ENCODE results near the gene SAMD4A.
"Not testable (repeated sequence)": the region's sequence is repeated elsewhere in the genome, so short reads cannot be mapped to it uniquely, and the experiment has no call there.

SAMD4A gene

DNA sequence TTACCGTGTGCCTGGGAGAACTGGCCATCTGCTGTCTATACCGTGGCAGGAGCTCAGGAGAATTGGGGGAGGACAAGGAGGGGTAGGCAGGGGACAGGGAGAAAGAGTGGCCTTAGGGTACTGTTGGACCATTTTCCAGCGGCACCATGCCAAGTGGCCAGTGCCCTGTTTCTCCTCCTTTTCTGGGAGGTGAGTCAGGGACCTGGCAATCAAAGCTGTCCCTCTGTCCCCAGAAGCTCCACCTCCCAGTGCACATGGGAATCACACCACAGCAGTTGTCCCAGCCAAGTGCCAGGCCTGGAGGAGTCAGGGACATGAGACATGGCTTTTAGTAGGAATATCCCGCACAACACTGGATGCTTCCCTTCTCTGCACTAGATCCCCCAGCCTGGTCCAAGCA is 217.7 kb downstream of the SAMD4A start:
- DNase-seq (ENCODE audit: low spot score): no peak

DNA sequence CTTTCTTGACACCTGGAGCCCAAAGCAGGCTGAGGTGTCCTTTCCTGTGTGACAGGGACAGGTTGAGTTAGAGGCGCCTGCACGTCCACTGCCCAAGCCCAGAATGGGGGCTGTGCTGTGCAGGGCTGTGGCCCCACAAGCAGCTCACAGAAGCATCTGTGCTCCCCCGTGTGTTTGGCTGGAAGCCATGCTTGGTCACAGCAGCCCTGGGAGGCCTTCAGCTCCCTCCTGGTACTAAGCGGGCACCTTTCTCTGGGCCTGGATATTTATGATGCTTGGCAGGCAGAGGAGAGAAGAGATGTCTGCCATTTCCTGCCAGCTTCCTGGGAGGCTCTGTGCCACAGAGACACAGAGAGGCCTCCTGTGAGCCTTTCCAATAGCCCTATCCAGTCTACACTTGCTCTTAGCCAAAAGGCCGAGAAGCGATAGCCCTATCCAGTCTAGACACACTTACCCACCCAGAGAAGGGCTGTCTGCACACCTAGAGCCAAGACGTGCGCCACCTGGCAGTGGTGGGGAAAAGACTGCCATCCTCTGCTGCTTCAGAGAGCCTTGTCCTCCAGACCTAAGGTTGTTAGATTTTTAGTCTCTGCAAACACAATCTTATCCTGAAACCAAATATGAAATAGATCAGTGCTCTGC is 218.3 kb downstream of the SAMD4A start:
- DNase-seq (ENCODE audit: low spot score): no peak

DNA sequence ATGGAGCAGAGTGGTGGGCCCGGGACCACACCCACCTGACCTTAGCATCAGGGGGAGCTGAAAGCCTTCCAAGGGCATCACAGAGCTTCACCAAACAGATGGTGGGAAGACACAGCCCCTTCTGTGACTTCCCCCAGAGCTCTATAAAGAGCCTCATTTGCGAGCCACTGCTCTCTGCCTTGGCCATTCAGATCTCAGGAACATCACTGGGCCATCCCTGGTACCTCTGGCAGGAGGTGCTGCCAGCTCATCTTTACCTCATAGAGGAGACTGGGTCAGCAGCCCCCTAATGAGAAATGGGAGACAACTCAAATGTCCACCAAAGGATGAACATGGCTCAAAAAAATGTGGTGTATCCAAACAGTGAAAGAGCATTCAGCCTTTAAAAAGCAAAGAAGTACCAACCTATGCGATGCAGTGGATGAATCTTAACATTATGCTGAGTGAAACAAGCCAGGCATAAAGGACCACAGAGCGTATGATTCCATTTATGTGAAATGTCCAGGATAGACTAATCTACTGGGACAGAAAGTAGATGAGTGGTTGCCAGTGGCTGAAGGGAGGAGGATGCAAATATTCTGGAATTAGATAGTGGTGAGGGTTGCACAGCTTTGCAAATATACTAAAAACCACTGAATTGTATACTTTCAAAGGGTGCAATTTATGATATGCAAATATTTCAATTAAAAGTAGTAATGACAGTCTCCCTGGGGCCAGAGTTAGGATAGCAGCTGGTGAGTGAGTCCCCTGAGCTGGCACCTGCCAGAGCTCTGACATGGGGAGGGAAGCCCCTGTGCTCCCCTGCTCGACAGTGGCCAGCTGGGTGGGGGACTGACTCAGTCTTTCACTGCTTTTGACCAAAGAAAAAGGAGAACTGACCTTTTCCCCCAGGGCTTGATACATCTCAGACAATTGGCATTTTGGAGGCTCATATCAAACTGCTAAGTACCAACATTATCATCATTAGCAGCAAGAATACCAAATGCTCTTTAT is 219.1 kb downstream of the SAMD4A start:
- no peak for DNase-seq (ENCODE audit: low spot score)

DNA sequence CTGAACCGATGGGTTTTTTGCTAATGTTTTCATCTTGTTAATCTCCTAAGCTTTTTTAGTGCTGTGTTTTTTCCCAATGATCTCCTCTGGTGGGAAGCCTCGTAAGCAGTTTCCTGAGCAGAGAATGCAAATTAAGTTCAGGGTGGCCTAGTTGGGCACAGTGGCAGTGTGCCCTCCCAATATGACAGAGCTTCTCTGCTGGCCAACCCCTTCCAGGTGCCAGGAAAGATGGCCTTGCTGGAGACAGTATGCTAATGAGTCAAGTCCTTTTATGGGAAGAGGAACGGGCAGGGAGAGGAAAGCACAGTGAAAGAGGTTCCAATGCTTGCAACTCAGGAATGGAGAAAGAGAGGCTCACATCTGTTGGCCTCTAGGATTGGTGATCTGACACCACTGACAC is 219.9 kb downstream of the SAMD4A start:
- no peak for DNase-seq (ENCODE audit: low spot score)

DNA sequence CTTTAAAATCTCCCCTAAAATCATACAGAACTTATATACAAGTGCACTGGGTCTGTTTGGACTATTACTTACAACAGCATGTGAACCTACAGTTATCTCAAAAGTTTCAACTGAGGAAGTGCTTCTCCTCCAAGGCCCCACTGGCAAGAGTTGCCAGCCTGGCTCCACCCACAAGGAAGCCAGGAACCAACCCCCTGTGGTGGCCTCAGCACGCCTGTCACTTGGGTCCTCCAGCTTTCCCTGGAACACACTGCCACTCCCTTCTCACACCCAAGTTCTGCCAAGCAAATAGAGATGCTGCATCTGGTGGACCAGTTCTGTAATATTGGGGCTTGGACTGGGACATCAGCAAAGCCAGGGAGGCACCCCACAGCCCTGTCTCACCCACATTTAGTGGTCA is 220.3 kb downstream of the SAMD4A start:
- DNase-seq (ENCODE audit: low spot score): no peak

DNA sequence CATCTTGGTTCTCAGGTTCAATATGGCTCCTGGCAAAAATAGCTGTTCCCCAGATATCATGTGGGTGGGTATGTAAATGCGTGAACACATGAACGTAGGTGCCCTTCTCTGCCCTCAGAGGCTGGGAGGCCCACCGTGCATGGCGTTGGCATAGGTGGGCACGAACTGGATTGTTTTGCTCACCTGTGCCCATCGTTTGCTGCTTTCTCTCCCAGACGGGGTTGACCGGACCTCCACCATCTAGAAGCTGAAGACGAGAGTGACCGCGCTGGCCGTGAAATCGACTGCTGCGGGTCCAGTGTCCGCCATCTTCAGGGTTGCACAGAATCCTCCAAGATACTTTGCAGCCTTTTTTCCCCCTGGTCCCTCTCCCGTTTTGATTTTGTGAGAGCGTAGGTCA is 221.8 kb downstream of the SAMD4A start:
- no peak for DNase-seq (ENCODE audit: low spot score)

DNA sequence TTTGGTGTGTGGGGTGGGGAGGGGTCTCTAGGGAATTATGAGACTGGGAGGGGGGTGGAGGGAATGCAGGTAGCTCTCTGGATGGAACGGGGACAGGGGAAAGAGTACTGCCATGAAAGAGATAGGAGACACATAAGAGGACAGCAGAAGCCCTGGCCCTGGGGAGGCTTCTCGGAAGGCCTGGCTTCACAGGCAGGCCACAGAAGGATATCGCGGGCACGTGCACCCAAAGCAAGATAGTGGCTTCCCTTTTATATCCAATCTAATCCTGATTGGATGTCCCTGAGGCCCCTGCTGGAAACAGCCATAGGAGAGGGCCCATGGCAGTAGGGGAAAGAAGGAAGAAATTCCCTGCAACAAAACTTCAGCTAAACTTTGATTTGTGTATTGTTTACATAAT is 222.2 kb downstream of the SAMD4A start:
- no peak for DNase-seq (ENCODE audit: low spot score)

DNA sequence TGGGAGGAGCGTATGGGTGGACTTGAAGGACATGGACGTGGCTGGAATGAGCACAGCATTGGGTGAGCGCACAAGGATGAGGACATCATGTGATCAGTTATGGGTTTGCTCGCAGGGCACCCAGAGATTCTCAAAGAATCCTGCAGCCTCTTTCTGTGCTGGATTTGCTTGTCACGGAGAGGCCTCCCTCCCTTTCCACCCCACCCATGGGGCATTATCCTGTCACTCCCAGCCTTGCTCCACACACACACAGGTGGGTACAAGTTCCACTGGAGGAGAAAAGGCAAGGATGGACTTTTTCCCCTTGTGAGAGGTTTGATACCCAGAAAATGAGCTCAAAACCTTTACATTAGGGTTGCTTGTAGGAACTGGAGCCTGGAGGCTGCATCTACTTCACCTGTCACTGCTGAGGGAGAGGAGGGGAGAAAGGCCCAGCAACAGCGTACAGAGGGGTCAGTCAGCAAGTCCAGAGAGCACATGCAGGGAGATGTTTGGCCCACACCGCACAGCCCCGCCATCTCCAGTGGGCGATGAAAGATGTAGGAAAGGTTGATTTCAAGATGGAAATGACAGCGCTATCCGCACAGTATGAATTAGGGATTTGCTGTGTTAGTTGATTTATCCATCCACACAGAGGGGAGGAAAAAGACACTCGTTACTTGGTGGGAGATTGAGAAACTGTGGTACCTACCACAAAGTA is 223.0 kb downstream of the SAMD4A start:
- no peak for DNase-seq (ENCODE audit: low spot score)

DNA sequence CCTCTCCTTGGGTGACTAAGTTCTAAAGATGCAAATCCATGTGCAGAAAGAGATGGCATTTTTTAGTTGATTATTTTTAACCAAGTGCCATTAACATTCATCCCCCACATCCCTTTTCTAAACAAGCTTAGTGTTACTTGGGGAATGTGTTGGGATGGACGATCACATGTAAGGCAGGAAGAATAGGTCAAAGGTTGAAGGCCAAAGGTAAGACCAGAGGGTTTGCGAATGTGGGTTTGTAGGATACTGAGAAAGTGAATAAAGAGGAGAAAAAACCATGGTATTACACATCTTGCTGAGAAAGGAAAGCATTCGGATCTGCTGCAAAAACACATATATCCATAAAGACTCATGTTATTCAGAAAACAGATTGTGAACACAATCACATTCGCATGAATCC is 224.1 kb downstream of the SAMD4A start:
- no peak for DNase-seq (ENCODE audit: low spot score)

DNA sequence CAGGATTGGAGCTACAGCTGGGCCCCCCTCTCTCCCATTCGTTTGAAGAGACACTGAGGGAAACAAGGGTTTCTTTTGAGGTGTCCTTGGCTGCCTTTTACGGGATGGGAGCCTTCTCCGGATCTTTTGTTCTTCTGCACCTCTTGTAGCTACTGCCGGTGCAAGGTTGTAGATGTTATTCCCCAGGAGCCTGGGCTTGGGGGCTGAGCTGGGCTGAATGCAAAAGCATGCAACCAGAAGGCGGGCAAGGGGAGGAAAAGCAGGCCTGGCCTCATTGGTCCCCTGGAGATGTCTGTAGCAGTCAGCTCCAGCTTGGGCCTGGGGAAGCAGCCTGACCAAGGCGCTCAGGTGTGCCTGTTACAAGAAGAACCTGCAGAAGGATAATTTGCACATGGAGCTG is 225.4 kb downstream of the SAMD4A start:
- no peak for DNase-seq (ENCODE audit: low spot score)

DNA sequence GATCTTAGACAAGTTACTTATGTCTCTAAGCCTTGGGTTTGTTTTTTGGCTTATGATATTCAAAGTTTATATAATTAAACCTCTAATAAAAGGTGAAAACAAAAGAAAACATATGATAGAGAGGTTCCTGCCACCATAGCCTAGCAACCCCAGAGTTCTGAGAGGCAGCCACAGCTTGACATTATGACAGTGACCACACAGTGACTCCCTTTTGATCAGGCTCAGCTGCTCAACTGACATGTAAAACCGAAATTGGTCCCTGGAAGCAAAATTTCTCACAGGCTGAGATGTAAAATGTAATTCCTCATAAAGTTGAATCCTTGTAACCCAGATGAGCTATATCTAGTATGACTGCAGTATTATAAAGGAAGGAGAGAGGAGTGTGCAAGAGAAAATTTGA is 227.2 kb downstream of the SAMD4A start:
- DNase-seq (ENCODE audit: low spot score): no peak

DNA sequence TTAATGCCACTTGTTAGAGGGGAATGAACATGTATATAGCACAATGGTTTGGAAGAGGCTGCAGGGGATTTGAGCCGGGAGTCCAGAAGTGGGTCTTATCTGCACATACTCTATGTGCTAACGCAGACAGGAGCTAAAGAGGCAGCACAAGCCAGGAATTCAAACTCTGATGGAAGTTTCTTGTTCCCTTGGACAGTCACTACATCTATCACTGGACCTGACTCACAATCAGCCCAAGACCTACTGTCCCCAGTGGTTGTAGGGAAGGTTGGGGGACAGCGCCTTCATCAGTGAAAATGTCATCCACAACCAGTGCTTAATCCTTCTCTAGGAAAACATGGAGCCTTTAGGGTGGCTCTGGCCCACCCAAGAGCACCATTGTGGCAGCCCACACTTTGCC is 227.9 kb downstream of the SAMD4A start:
- no peak for DNase-seq (ENCODE audit: low spot score)

DNA sequence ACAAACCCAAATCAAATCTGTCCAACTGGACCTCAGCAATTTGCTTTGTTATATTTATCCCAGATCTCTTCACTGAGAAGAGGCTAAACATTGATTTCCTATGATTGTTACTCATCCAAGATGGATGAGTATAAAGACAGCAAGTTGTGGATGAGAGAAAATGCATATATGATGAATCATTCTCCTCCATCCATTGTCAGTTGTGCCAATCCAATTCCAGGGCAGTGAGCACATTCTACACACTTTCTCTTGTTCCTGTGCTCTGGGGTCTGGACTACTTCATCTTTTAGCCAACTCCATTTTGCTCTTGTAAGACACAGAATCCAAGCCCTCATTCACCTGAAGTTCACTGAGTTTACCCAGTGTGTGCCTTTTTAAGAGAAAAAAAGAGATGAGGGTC is 230.0 kb downstream of the SAMD4A start:
- no peak for DNase-seq (ENCODE audit: low spot score)

DNA sequence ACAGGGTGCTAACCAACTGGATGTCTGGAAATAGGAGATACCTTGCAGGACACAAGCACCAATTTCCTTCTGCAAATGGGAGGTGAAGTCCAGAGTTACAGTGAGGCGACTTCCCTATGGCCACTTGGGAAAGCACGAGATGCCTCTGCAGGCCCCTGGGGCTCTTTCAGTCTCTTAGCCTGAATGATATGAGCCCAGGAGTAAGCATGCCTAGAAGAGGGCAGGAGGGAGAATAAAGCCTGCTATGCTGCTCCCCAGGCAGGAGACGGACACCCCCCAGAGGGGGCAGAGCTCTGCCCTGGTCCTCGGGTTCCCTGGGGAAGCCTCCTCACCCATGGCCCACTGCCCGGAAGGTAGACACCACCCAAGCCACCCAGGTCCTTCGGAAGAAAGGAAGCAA is 230.6 kb downstream of the SAMD4A start:
- no peak for DNase-seq (ENCODE audit: low spot score)

DNA sequence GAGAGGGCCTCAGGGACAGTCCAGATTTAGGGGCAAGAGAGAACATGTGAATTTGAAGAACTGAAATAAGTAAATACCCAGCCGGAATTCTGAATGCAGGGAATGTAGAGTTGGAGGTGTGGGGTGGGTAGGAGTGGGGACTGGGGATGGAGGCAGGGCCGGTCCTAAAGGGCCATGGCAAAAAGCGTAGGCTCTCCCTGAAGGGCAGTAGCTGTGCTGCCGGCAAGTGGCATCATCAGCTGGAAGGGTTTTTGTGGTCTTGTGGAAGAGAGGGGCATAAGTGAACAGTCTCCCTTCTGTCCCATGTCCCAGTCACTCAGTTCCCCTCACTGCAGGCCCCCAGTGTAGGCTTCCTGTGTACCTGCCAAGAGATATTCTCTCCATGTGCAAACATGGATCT is 231.1 kb downstream of the SAMD4A start:
- no peak for DNase-seq (ENCODE audit: low spot score)

DNA sequence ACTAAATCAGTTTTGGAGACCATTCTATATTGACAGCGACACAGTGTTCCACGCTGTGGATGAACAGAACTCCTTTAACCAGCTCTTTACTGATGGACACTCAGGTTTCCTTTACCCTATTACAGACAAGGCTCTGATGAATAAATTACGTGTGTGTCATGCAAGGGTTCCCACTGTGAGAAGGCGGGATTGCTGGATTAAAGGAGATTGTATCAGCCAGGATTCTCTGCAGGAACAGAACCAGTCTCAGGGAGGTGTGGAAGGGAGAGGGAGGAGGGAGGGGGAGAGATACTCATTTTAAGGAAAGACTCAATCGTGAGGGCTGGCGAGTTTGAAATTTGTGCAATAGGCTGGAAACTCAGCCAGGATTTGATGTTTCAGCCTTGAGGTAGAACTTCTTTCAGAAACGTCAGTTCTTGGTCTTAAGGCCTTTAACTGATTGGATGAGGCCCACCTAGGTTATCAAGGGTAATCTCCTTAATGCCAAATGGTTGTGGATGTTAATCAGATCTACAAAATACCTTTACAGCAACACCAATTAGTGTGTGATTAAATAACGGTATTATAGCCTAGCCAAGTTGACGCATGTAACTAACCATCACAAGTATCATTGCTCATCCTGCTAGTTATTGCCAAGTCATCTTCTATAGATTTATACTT is 231.7 kb downstream of the SAMD4A start:
- DNase-seq (ENCODE audit: low spot score): no peak

DNA sequence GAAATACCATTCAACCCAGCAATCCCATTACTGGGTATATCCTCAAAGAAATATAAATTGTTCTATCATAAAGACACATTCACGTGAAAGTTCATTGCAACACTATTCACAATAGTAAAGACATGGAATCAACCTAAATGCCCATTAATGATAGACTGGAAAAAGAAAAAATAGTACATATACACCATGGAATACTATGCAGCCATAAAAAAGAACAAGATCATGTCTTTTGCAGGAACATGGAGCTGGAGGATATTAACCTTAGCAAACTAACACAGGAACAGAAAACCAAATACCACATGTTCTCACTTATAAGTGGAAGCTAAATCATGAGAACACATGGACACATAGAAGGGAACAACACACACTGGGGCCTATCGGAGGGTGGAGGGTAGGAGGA is 234.6 kb downstream of the SAMD4A start:
- DNase-seq (ENCODE audit: low spot score): not testable (repeated sequence)

DNA sequence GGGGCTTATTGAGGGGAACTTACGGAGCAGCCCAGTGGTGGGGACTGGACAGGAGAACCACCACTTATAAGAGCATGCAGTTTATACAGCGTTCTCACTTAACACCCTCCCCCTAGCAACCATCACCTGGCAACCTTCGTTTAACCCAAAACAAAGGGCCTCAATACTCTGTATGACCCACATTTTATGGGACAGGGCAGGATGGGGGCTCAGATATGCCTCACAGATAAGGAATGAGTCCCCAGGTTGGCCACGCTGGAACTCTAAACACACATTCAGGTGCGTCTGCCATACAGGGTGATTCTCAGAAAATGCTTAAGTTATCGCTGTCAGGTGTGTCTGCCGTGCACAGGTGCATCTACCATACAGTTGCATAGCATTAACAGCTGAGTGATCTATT is 236.5 kb downstream of the SAMD4A start:
- no peak for DNase-seq (ENCODE audit: low spot score)

DNA sequence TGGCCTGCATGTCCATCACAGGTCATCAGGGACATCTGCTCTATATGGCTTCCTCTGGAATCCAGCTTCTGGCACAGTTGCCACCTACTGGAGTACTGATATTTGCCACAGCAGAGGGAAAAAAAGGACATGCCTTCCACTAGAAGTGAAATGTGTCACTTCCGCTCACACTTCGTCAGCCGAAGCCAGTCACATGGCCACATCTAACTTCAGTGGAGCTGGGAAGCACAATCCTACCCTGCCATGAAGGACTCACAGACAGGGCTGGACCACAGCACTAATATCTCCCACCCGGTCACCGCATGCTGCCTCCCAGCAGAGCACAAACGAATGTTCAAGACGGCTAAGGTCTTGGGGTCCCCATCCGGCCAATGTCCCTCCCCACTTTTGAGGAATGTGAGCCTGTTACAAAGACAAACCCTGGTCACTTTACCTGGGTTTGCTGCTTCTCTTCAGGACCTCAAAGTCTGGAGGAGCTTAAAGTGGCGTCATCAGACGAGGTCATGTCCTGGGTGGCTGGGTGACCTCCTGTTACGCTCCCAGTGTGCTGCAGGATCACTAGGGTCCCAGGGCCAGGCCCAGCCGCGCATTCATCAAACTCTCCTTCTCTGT is 237.1 kb downstream of the SAMD4A start:
- DNase-seq (ENCODE audit: low spot score): no peak

DNA sequence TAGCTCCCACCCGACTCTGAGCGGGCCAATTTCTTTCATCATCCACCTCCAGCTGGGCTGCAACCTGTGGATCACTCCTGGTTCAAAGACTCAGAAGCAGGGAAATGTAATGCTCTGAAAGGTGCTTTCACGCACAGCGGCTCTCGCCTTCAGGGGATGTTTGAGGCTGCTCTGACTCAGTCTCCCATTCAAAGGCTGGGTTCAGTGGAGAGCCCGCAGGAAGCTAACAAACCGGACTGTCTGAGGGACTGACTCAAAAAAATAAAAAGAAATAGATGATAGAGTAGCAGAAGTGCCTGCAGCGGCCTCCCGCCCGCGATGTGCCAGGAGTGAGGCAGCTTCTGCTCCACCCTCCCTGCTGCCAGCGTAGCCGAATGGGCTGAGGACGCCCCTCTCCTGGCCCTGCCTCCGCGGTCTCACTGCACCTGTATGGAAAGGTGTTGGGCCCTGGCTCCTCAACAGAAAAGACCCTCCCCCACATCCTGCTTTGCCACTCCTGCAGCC is 237.7 kb downstream of the SAMD4A start:
- DNase-seq (ENCODE audit: low spot score): no peak

DNA sequence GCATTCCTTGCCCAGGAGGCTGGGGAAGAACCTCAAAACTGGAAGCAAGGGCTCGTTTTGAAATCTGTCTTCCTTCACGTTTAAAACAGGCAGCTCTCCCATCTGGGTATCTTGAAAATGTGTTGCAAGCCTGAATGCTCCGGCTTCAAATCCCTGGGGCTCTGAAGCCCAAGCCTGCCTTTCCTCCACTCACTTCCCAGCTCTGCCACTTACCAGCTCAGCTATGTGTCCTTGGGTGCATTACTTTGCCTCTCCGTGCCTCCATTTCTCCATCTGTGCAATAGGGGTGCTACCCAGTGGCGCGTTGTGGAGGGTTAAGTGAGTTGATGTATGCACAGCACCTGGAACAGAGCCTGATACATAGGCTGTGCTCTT is 238.1 kb downstream of the SAMD4A start:
- no peak for DNase-seq (ENCODE audit: low spot score)
